MCF 10A (cell line): ENCODE data around the gene OSBPL3. TPM values are rescaled to one million over a fixed set of nuclear protein-coding genes. Genes with fewer than 3 reads are reported as not detected.
A peak's percentile ranks its signal among the peaks of the same experiment; 100 is the strongest.

Source experiments
- BruUV-seq: library from RNA; stranded (reverse); fragments of 400-500 nt; replicated peaks from 2 replicates; lab custom pipeline; 2021; lab: Mats Ljungman, UMichigan
- CTCF ChIA-PET: fragments of 300-600 bp; sonication (Branson Sonifier 250); formaldehyde crosslinking; extraction: SDS; loops from one replicate; lab custom pipeline; 2021; ENCODE audit warnings: antibody characterized with exemption, inconsistent platforms; lab: Yijun Ruan, JAX
- POLR2A ChIA-PET: fragments of 300-600, 350-650 bp; sonication (Branson Sonifier 250); formaldehyde crosslinking; extraction: SDS; loops from one replicate; lab custom pipeline; 2020; ENCODE audit warnings: antibody characterized with exemption, inconsistent platforms; lab: Yijun Ruan, JAX
- DNase-seq: peaks from one replicate; pipeline ENCODE4 v3.0.0-alpha.2; 2018; ENCODE audit not compliant: unreplicated experiment
- H3K27ac Mint-ChIP-seq: one replicate; pipeline ENCODE4 v1.8.0; 2022; ENCODE audit warnings: mild to moderate bottlenecking, low read depth, mixed read lengths; ENCODE audit not compliant: unreplicated experiment
- H3K27me3 Mint-ChIP-seq: one replicate; pipeline ENCODE4 v1.8.0; 2022; ENCODE audit warnings: mixed read lengths; ENCODE audit not compliant: insufficient read depth, unreplicated experiment
- H3K36me3 Mint-ChIP-seq: one replicate; pipeline ENCODE4 v1.8.0; 2022; ENCODE audit warnings: mild to moderate bottlenecking, moderate library complexity, mixed read lengths; ENCODE audit not compliant: insufficient read depth, unreplicated experiment
- H3K4me1 Mint-ChIP-seq: one replicate; pipeline ENCODE4 v1.8.0; 2022; ENCODE audit warnings: mixed read lengths; ENCODE audit not compliant: insufficient read depth, unreplicated experiment
- H3K4me3 Mint-ChIP-seq: one replicate; pipeline ENCODE4 v1.8.0; 2022; ENCODE audit warnings: mild to moderate bottlenecking, moderate library complexity, mixed read lengths; ENCODE audit not compliant: unreplicated experiment
- H3K9me3 Mint-ChIP-seq: one replicate; pipeline ENCODE4 v1.8.0; 2022; ENCODE audit warnings: mixed read lengths; ENCODE audit not compliant: unreplicated experiment
- intact Hi-C: fragments of 100-400 bp; cut with micrococcal nuclease; formaldehyde crosslinking; loops from 2 replicates; pipeline ENCODE4 v1.14.1; 2022
- total RNA-seq: library from RNA; stranded (reverse); gene quantifications from 2 replicates; pipeline ENCODE4 v1.2.3, GENCODE V29; 2022
- TF ChIP-seq, protein P1 (sequence below): fragments of 200-600 bp; IDR thresholded peaks from one replicate; pipeline ENCODE4 v1.8.0; 2022; ENCODE audit warnings: antibody characterized with exemption, mild to moderate bottlenecking; ENCODE audit not compliant: unreplicated experiment

OSBPL3 gene
- total RNA-seq, 1 experiment from 2014 or later = 33.8 TPM

DNA sequence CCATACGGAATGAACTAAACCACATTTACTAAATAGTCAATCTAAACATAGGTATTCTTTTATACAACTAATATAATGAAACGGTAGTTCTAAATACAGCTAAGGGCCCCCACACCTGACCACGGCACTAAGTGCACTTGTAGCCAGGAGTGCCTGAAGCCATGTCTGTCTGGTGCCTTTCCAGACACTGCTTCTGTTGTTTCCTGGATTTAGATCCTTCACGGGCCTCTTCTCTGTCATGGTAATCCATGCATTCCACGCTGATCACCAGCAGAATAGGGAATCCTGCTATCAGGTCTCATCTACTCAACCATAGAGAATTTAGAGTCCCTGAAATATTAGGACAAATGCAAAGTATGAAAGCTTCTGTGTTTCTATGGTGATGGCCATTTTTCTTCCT is 37.8 kb downstream of the OSBPL3 start:
- Mint-ChIP-seq H3K9me3 (peaks cover 7% of the 10 kb centered on the region), H3K27ac (no peak overlapping the region), H3K27me3 (no peaks in the 10 kb centered on the region), H3K36me3 (no peaks in the 10 kb centered on the region), H3K4me3 (no peak overlapping the region), H3K4me1 (peaks cover 18% of the 10 kb centered on the region)
- ChIA-PET CTCF (interaction anchor here (0.7 kb wide), 1 partner anchor 216 kb away, joined by 5 read pairs; no protein-coding TSS in a partner anchor), POLR2A (interaction anchor here (1.3 kb wide), 1 partner anchor 11 kb away, joined by 3 read pairs; no protein-coding TSS in a partner anchor)
- DNase-seq = no peak
- no TSS peak for BruUV-seq
- intact Hi-C loops = no loop called here
- TF ChIP-seq, protein P1, sequence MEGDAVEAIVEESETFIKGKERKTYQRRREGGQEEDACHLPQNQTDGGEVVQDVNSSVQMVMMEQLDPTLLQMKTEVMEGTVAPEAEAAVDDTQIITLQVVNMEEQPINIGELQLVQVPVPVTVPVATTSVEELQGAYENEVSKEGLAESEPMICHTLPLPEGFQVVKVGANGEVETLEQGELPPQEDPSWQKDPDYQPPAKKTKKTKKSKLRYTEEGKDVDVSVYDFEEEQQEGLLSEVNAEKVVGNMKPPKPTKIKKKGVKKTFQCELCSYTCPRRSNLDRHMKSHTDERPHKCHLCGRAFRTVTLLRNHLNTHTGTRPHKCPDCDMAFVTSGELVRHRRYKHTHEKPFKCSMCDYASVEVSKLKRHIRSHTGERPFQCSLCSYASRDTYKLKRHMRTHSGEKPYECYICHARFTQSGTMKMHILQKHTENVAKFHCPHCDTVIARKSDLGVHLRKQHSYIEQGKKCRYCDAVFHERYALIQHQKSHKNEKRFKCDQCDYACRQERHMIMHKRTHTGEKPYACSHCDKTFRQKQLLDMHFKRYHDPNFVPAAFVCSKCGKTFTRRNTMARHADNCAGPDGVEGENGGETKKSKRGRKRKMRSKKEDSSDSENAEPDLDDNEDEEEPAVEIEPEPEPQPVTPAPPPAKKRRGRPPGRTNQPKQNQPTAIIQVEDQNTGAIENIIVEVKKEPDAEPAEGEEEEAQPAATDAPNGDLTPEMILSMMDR = no peak

DNA sequence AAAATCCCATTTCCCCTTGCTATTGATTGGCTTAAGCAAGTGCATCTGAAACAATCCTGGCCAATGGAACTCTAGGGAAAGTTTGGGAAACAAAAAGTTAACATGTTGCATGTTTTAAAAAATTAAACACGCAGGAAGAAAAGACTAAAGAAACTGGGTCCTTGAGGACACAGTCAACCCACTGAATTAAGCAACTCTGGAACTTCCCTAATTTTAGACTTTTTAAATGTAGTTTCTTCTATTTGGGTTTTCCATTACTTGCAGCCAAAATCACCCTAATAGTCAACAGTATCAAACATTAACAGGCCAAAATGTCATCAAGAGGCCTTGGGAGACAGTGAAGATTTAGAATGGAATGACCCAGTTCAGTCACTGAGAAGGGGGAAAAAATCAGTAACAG is 40.6 kb downstream of the OSBPL3 start:
- BruUV-seq = no TSS peak
- H3K9me3 Mint-ChIP-seq = no peaks in the 10 kb centered on the region
- POLR2A ChIA-PET = interaction anchor here (0.6 to 0.9 kb wide), 2 partner anchors 19 to 26 kb away, joined by 3 read pairs; no protein-coding TSS in a partner anchor
- no peaks in the 10 kb centered on the region for H3K27me3 Mint-ChIP-seq
- no peak overlapping the region for H3K4me3 Mint-ChIP-seq
- H3K36me3 Mint-ChIP-seq = no peaks in the 10 kb centered on the region
- peak overlapping the region; percentile 6 for H3K27ac Mint-ChIP-seq
- no peak for DNase-seq
- CTCF ChIA-PET = interaction anchor here (0.7 kb wide), 1 partner anchor 24 kb away, joined by 3 read pairs; no protein-coding TSS in a partner anchor
- intact Hi-C loops = no loop called here
- TF ChIP-seq, protein P1 = no peak
- peaks cover 26% of the 10 kb centered on the region for H3K4me1 Mint-ChIP-seq

DNA sequence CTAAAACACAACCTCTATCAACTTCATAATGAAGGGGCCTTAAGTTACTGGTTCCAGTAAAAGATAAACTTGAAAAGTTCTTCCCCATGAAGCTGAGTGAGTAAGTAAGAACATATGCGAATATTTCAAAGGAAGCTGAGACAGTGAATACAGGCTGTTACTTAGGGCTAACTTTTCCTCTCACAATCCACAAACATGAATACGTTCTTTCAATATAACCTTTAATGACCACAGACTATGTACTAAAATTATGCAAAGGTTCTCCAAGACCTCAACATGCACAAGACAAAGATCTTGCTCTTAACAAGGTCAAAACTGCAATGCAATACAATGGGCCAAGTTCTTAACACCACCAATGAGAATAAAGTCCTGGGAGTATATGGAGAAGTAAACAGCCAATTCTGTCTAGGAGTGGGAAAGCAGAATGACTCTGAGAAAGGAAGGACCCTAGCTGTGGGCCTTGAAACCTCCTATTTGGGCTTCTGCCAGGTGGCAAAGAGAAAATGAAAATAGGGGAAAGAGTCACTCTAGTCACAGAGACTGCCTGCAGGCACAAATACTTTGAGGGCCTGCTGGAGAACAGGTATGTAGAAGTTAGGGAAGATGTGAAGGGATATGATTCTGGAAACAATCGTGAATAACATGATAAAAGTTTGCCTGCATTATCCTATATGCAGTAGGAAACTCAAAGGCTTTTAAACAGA is 43.7 kb downstream of the OSBPL3 start:
- no TSS peak for BruUV-seq
- TF ChIP-seq, protein P1 = no peak
- Mint-ChIP-seq H3K27me3 (no peaks in the 10 kb centered on the region), H3K36me3 (no peaks in the 10 kb centered on the region), H3K27ac (peak overlapping the region; percentile 34), H3K4me1 (peaks cover 28% of the 10 kb centered on the region), H3K9me3 (no peaks in the 10 kb centered on the region), H3K4me3 (no peak overlapping the region)
- intact Hi-C loops = no loop called here
- no peak for DNase-seq
- POLR2A ChIA-PET = interaction anchor here (0.6 to 1.6 kb wide), 13 partner anchors 9 to 180 kb away, joined by 3 to 8 read pairs (median 3); no protein-coding TSS in a partner anchor
- CTCF ChIA-PET = interaction anchor here (0.8 kb wide), 1 partner anchor 34 kb away, joined by 3 read pairs; no protein-coding TSS in a partner anchor

DNA sequence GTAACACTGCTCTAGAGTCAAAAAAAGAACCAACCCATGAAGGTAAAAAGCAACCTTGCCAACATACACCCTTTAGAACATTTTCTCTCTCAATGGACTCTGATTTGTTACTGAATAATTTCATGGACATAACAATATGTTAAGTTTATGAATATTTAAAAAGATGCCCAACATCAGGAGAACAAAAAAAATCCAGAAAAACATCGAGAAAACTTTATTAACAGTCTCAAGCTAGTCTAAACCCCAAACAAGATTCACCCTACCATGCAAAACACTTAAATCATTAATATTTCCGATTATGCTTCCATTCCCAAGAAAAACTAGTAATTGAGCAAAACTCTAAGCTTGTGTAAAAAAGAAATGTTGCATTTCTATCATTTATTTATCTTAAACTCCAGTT is 46.7 kb downstream of the OSBPL3 start:
- Mint-ChIP-seq H3K4me1 (peaks cover 22% of the 10 kb centered on the region), H3K36me3 (peaks cover 6% of the 10 kb centered on the region), H3K4me3 (no peak overlapping the region), H3K9me3 (no peaks in the 10 kb centered on the region), H3K27me3 (no peaks in the 10 kb centered on the region), H3K27ac (no peak overlapping the region)
- TF ChIP-seq, protein P1 = no peak
- ChIA-PET CTCF (no interaction called here), POLR2A (interaction anchor here (0.6 to 1.4 kb wide), 5 partner anchors 10 to 108 kb away, joined by 3 to 5 read pairs (median 3); partner anchors contain the start of gene OSBPL3)
- intact Hi-C loops = no loop called here
- no TSS peak for BruUV-seq
- DNase-seq = no peak
